Measurements from ENCODE around the gene PRR5L.

PRR5L gene

GRCh38 chr11:36309779-36310178 is 13.7 kb downstream of the PRR5L start:
- Histone ChIP-seq H3K9me3 (ENCODE audit: control insufficient read depth, low read length) (no peaks in the 10 kb centered on the region), H3K18ac (ENCODE audit: low read depth in 1 of 2, low read length in 2 of 2) (no peak overlapping the region), H4K91ac (ENCODE audit: low read length) (no peak overlapping the region), H3K4me3 (ENCODE audit: insufficient read depth in 1 of 2, low read depth in 1 of 2, low read length in 2 of 2) (no peak overlapping the region), H3K79me1 (replicated peaks; ENCODE audit: low read length, poor library complexity, severe bottlenecking) (no peaks in the 10 kb centered on the region), H2AK5ac (ENCODE audit: low read length, severe bottlenecking) (no peak overlapping the region), H2BK5ac (ENCODE audit: low read depth, low read length, poor library complexity, severe bottlenecking) (no peak overlapping the region), H3K27me3 (ENCODE audit: control insufficient read depth in 1 of 2, insufficient read depth in 1 of 2, low read length in 2 of 2) (peaks cover 0 to 36% of the 10 kb centered on the region in 2 experiments), H2BK12ac (ENCODE audit: low read length in 2 of 2) (no peak overlapping the region), H3K9ac (ENCODE audit: low read length) (no peak overlapping the region), H2BK15ac (ENCODE audit: low read depth, poor library complexity, severe bottlenecking) (no peak overlapping the region), H3K4ac (ENCODE audit: low read depth in 1 of 2, low read length in 2 of 2) (no peak overlapping the region), H3K27ac (ENCODE audit: low read length, poor library complexity, severe bottlenecking) (no peak overlapping the region), H3K23ac (ENCODE audit: low read length in 2 of 2) (no peak overlapping the region), H3K36me3 (ENCODE audit: control insufficient read depth in 1 of 2, insufficient read depth in 2 of 2, low read depth in 1 of 2, low read length in 2 of 2) (no peaks in the 10 kb centered on the region), H2AFZ (ENCODE audit: low read depth, low read length) (no peak overlapping the region), H2BK120ac (ENCODE audit: low read depth, low read length) (no peak overlapping the region), H4K8ac (ENCODE audit: low read length) (no peak overlapping the region), H3K4me1 (ENCODE audit: control insufficient read depth, insufficient read depth, low read depth, low read length) (peaks cover 9% of the 10 kb centered on the region), H3K14ac (ENCODE audit: low read length in 2 of 2) (no peak overlapping the region), H3K4me2 (ENCODE audit: low read length, poor library complexity, severe bottlenecking) (no peak overlapping the region)
- 95% methylated on average over 4 of the region's 4 CpGs for WGBS
- DNase-seq, result no peak

DNA sequence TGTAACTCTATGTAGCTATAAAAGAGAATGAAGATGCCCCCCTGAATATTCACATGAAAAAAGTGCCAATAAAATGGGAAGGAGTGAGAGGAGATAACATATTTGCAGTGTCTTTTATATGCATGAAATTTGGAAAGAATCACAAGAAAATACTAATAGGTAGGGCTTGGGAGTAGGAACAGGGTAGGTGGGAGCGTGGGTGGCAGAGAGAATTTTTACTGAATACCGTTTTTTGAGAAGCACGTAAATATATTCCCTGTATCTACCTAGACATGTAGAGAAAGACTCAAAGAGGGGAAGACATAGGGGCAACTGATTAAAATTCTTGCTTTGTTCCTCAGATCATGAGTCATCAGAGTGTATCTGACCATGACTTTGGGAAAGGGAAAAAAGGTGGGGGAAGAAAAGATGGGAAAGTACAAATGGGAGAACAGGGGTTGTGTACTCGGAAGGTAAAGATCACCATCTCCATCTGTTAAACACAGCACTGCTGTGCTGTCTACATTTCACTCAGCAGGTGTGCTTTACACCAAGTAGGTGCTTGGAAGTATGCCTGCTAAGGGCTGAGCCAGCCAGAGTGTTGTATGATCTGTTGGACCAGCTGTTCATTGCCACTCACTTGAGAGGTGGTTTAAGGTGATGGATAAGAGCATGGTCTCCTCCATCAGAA is 16.0 kb downstream of the PRR5L start:
- 89% methylated on average over 1 of the region's 4 CpGs for WGBS
- H4K91ac ChIP-seq (ENCODE audit: low read length), result peak overlapping the region; percentile 10
- no peak for DNase-seq
- H3K4me1 ChIP-seq (ENCODE audit: control insufficient read depth, insufficient read depth, low read depth, low read length), result peaks cover 9% of the 10 kb centered on the region
- H2BK15ac ChIP-seq (ENCODE audit: low read depth, poor library complexity, severe bottlenecking), result no peak overlapping the region
- H3K27me3 ChIP-seq (ENCODE audit: control insufficient read depth in 1 of 2, insufficient read depth in 1 of 2, low read length in 2 of 2), result peaks cover 0 to 57% of the 10 kb centered on the region in 2 experiments
- H3K23ac ChIP-seq (ENCODE audit: low read length in 2 of 2), result no peak overlapping the region
- H3K9ac ChIP-seq (ENCODE audit: low read length), result no peak overlapping the region
- peak overlapping the region; percentile 23 for H4K8ac ChIP-seq (ENCODE audit: low read length)
- no peak overlapping the region for H3K4me2 ChIP-seq (ENCODE audit: low read length, poor library complexity, severe bottlenecking)
- no peak overlapping the region for H2BK120ac ChIP-seq (ENCODE audit: low read depth, low read length)
- H3K36me3 ChIP-seq (ENCODE audit: control insufficient read depth in 1 of 2, insufficient read depth in 2 of 2, low read depth in 1 of 2, low read length in 2 of 2), result no peaks in the 10 kb centered on the region
- no peaks in the 10 kb centered on the region for H3K9me3 ChIP-seq (ENCODE audit: control insufficient read depth, low read length)
- no peak overlapping the region for H3K27ac ChIP-seq (ENCODE audit: low read length, poor library complexity, severe bottlenecking)
- no peak overlapping the region for H2BK12ac ChIP-seq (ENCODE audit: low read length in 2 of 2)
- H3K18ac ChIP-seq (ENCODE audit: low read depth in 1 of 2, low read length in 2 of 2), result no peak overlapping the region
- no peak overlapping the region for H2AK5ac ChIP-seq (ENCODE audit: low read length, severe bottlenecking)
- H2BK5ac ChIP-seq (ENCODE audit: low read depth, low read length, poor library complexity, severe bottlenecking), result no peak overlapping the region
- H3K79me1 ChIP-seq (replicated peaks; ENCODE audit: low read length, poor library complexity, severe bottlenecking), result no peaks in the 10 kb centered on the region
- H2AFZ ChIP-seq (ENCODE audit: low read depth, low read length), result no peak overlapping the region
- H3K4me3 ChIP-seq (ENCODE audit: insufficient read depth in 1 of 2, low read depth in 1 of 2, low read length in 2 of 2), result no peak overlapping the region
- no peak overlapping the region for H3K14ac ChIP-seq (ENCODE audit: low read length in 2 of 2)
- H3K4ac ChIP-seq (ENCODE audit: low read depth in 1 of 2, low read length in 2 of 2), result no peak overlapping the region

DNA sequence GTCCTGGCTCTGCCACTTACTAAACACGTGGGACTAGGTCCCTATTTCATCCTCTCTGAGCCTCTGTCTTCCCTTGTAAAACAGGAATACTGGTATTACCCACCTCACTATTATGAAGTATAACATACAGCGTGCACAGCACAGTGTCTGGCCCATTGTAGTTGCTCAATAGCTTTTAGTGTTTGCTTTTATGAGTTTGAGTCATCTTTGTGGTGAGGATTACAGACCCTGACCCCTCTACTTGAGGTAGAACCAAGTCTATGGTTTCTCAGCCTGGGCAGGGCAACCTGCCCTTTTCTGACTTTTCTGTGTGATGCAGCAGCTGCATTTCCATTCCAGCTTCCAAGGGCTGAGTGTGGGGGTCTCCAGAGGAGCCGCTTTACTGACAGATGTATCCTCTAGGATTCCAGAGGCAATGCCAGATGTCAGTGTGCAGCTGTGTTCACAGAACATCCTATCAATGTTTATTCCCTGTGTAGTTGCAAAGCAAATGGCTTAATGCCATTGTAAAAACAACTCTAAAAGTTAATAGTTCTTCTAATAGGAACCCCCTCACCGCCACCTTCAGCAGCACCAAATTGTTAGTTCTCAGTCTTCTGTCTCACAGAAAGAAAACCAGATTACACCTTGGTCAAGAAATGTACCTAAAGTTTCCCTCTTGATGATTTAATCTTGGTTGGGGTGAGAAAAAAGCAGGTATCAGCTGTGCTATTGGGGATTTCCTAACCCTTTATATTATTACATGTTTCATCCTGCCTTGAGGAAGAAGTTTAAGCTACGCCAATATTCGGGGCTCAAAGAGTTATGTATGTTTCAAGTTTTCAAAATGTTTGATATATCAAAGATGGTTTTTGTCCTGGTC is 16.8 kb downstream of the PRR5L start:
- peak; percentile 88 for DNase-seq
- no peaks in the 10 kb centered on the region for H3K9me3 ChIP-seq (ENCODE audit: control insufficient read depth, low read length)
- H3K27ac ChIP-seq (ENCODE audit: low read length, poor library complexity, severe bottlenecking), result no peak overlapping the region
- H2BK5ac ChIP-seq (ENCODE audit: low read depth, low read length, poor library complexity, severe bottlenecking), result no peak overlapping the region
- H3K9ac ChIP-seq (ENCODE audit: low read length), result no peak overlapping the region
- 54% methylated on average over 6 of the region's 6 CpGs for WGBS
- no peak overlapping the region for H2AFZ ChIP-seq (ENCODE audit: low read depth, low read length)
- H2BK12ac ChIP-seq (ENCODE audit: low read length in 2 of 2), result no peak overlapping the region
- no peak overlapping the region for H3K18ac ChIP-seq (ENCODE audit: low read depth in 1 of 2, low read length in 2 of 2)
- no peaks in the 10 kb centered on the region for H3K79me1 ChIP-seq (replicated peaks; ENCODE audit: low read length, poor library complexity, severe bottlenecking)
- peaks cover 0 to 55% of the 10 kb centered on the region in 2 experiments for H3K27me3 ChIP-seq (ENCODE audit: control insufficient read depth in 1 of 2, insufficient read depth in 1 of 2, low read length in 2 of 2)
- no peak overlapping the region for H2BK120ac ChIP-seq (ENCODE audit: low read depth, low read length)
- no peak overlapping the region for H3K4me3 ChIP-seq (ENCODE audit: insufficient read depth in 1 of 2, low read depth in 1 of 2, low read length in 2 of 2)
- no peak overlapping the region for H2AK5ac ChIP-seq (ENCODE audit: low read length, severe bottlenecking)
- H3K4ac ChIP-seq (ENCODE audit: low read depth in 1 of 2, low read length in 2 of 2), result no peak overlapping the region
- H3K14ac ChIP-seq (ENCODE audit: low read length in 2 of 2), result no peak overlapping the region
- peak overlapping the region; percentile 10 for H4K91ac ChIP-seq (ENCODE audit: low read length)
- no peak overlapping the region for H3K23ac ChIP-seq (ENCODE audit: low read length in 2 of 2)
- no peak overlapping the region for H2BK15ac ChIP-seq (ENCODE audit: low read depth, poor library complexity, severe bottlenecking)
- H3K4me1 ChIP-seq (ENCODE audit: control insufficient read depth, insufficient read depth, low read depth, low read length), result peaks cover 9% of the 10 kb centered on the region
- no peak overlapping the region for H3K4me2 ChIP-seq (ENCODE audit: low read length, poor library complexity, severe bottlenecking)
- peak overlapping the region; percentile 23 for H4K8ac ChIP-seq (ENCODE audit: low read length)
- H3K36me3 ChIP-seq (ENCODE audit: control insufficient read depth in 1 of 2, insufficient read depth in 2 of 2, low read depth in 1 of 2, low read length in 2 of 2), result no peaks in the 10 kb centered on the region

DNA sequence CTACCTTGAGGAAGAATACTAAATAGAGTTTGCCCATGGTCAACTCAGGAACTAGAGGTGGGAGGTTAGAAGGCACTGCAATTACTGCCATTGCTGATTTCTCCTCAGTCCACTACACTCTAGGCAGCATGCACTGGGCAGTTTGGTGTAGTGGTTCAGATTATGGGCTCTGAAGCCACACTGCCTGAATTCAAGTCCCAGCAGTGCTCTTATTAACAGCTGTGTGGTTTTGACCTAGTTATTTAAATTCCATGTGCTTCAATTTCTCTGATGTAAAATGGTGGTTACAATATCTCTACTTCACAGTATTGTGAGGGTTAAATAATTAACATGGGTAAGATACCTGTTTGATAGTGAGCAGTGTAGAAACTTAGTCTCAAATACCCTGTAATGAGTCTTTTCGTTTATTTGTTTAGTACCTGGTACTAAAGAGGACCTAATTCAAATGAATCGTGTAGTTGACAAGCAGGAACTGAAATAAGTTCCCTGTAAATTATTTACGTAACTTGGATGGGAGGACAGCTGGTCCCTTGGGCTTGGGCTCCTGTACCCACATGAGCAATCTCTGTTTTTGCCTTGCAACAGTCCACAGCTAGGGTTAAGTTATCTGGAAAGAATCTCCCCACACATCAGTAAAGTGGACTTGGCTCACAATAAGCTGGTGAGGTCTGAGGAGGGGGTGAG is 17.8 kb downstream of the PRR5L start:
- Histone ChIP-seq H4K91ac (ENCODE audit: low read length) (no peak overlapping the region), H2AK5ac (ENCODE audit: low read length, severe bottlenecking) (no peak overlapping the region), H3K9me3 (ENCODE audit: control insufficient read depth, low read length) (no peaks in the 10 kb centered on the region), H2BK12ac (ENCODE audit: low read length in 2 of 2) (no peak overlapping the region), H3K14ac (ENCODE audit: low read length in 2 of 2) (no peak overlapping the region), H2AFZ (ENCODE audit: low read depth, low read length) (no peak overlapping the region), H3K36me3 (ENCODE audit: control insufficient read depth in 1 of 2, insufficient read depth in 2 of 2, low read depth in 1 of 2, low read length in 2 of 2) (no peaks in the 10 kb centered on the region), H2BK15ac (ENCODE audit: low read depth, poor library complexity, severe bottlenecking) (no peak overlapping the region), H3K23ac (ENCODE audit: low read length in 2 of 2) (no peak overlapping the region), H3K4me3 (ENCODE audit: insufficient read depth in 1 of 2, low read depth in 1 of 2, low read length in 2 of 2) (no peak overlapping the region), H3K79me1 (replicated peaks; ENCODE audit: low read length, poor library complexity, severe bottlenecking) (no peaks in the 10 kb centered on the region), H2BK120ac (ENCODE audit: low read depth, low read length) (no peak overlapping the region), H3K18ac (ENCODE audit: low read depth in 1 of 2, low read length in 2 of 2) (peak overlapping the region in 1 of 2 experiments; percentile 42), H4K8ac (ENCODE audit: low read length) (no peak overlapping the region), H2BK5ac (ENCODE audit: low read depth, low read length, poor library complexity, severe bottlenecking) (no peak overlapping the region), H3K4me2 (ENCODE audit: low read length, poor library complexity, severe bottlenecking) (no peak overlapping the region), H3K4ac (ENCODE audit: low read depth in 1 of 2, low read length in 2 of 2) (no peak overlapping the region), H3K27me3 (ENCODE audit: control insufficient read depth in 1 of 2, insufficient read depth in 1 of 2, low read length in 2 of 2) (peaks cover 0 to 59% of the 10 kb centered on the region in 2 experiments), H3K4me1 (ENCODE audit: control insufficient read depth, insufficient read depth, low read depth, low read length) (peaks cover 9% of the 10 kb centered on the region), H3K9ac (ENCODE audit: low read length) (no peak overlapping the region), H3K27ac (ENCODE audit: low read length, poor library complexity, severe bottlenecking) (peak overlapping the region; percentile 1)
- 76% methylated on average over 3 of the region's 3 CpGs for WGBS
- no peak for DNase-seq

All from mesenchymal stem cell (in vitro differentiated cells and primary cell).